Heart right ventricle (tissue), 16 donors: ENCODE data around the gene KDM8. TPM values are rescaled to one million over a fixed set of nuclear protein-coding genes. Genes with fewer than 3 reads are reported as not detected.
A peak's percentile ranks its signal among the peaks of the same experiment; 100 is the strongest.

Source experiments
- ATAC-seq, 8 donors: fragments of 200-7000 bp; cut with Tn5 transposase; one replicate each; pipeline ENCODE4 v1.9.1; 2020; ENCODE audit warnings: mild to moderate bottlenecking in 8 of 8, moderate library complexity in 8 of 8, moderate number of reproducible peaks in 1 of 8
- DNase-seq, 2 donors: peaks; one replicate each; pipeline ENCODE4 v3.0.0-alpha.2; 2020
- H3K27ac ChIP-seq, 10 donors: fragments of 200-600 bp; sonication (generic) in 2 of 10; one replicate each; pipeline versions ENCODE4 v1.5.0 to v1.8.0; 2020 to 2022; ENCODE audit warnings: mild to moderate bottlenecking in 3 of 10
- H3K27me3 ChIP-seq, 7 donors: fragments of 200-600 bp; one replicate each; pipeline ENCODE4 v1.8.0; 2021 to 2022; ENCODE audit warnings: mild to moderate bottlenecking in 2 of 7
- H3K36me3 ChIP-seq, 9 donors: fragments of 200-600 bp; sonication (generic) in 1 of 9; one replicate each; pipeline versions ENCODE4 v1.5.0 to v1.8.0; 2020 to 2022; ENCODE audit warnings: mild to moderate bottlenecking in 2 of 9
- H3K4me1 ChIP-seq, 9 donors: fragments of 200-600 bp; sonication (generic) in 1 of 9; one replicate each; pipeline versions ENCODE4 v1.5.0 to v1.8.0; 2020 to 2022; ENCODE audit warnings: mild to moderate bottlenecking in 4 of 9
- H3K4me3 ChIP-seq, 10 donors: fragments of 200-600 bp; sonication (generic) in 2 of 10; one replicate each; pipeline versions ENCODE4 v1.5.0 to v1.8.0; 2020 to 2022; ENCODE audit warnings: mild to moderate bottlenecking in 7 of 10, moderate library complexity in 2 of 10
- H3K9me3 ChIP-seq, 11 donors: fragments of 200-600 bp in 10 of 11; sonication (generic) in 2 of 11; one replicate each; pipeline versions ENCODE4 v1.5.0 to v1.8.0; 2013 to 2022; ENCODE audit warnings: mild to moderate bottlenecking in 2 of 11, control low read depth in 1 of 11, moderate library complexity in 1 of 11
- CTCF ChIP-seq, 9 donors: fragments of 200-600 bp; sonication (generic) in 2 of 9; IDR thresholded peaks; one replicate each; pipeline versions ENCODE4 v1.5.0 to v1.8.0; 2021 to 2022; ENCODE audit warnings: antibody characterized with exemption in 9 of 9, mild to moderate bottlenecking in 5 of 9, moderate library complexity in 1 of 9
- WGBS, 2 donors: extraction: QIAGEN DNeasy Blood & Tissue Kit; methylation state at CpG; one replicate each; pipeline ENCODE4 v1.1.7; 2013; ENCODE audit warnings: inconsistent platforms in 1 of 2; 5-methylcytosine and 5-hydroxymethylcytosine counted together
- intact Hi-C, 10 donors: fragments of 100-400 bp; cut with DNase I; formaldehyde crosslinking; loops; one replicate each; pipeline versions ENCODE4 v1.11.1 to v1.14.2; 2022
- polyA plus RNA-seq, 2 donors: library from polyadenylated mRNA; stranded (reverse); fragments of 200-250 nt; gene quantifications; one replicate each; pipeline ENCODE4 v1.2.3, GENCODE V29; 2013
- total RNA-seq, 10 donors: library from RNA; stranded (reverse); fragmentation: NEBNext Ultra II Directional in 3 of 10; extraction: Animal tissue kit (Norgen Biotek cat#: 25700) in 3 of 10; gene quantifications; one replicate each; pipeline versions ENCODE4 v1.2.1 to v1.2.4, GENCODE V29; 2021 to 2023
- donor health status: Arrhythmogenic right ventricular cardiomyopathy.
- donor health status: ischemic (EF 13 %, LVEDD 7.1; RV severe dilation, severe dysfunction).
- donor health status: healthy with polysubstance abuse.
- donor health status: DM: no; HTN: yes; CAD: no.
- donor health status: DM: no; HTN: no; CAD: no.
- donor health status: ischemic (EF 25% LVEDD 6.9; RV normal size, moderate dysfunction).
- donor health status: ischemic (EF 25% LVEDD 5.7; RV mildly dilated, moderate dysfunction).
- donor health status: healthy.
- donor health status: DM: yes; HTN: yes; CAD: no.
- donor health status: Ischemic cardiomyopathy.
- donor health status: ischemic (EF 35%, LVEDD 5.7; RV mildly dilated, moderate dysfunction).
- donor health status: nonischemic (EF 11% LVEDD 7.7; RV severe dilation, severe dysfunction).
- donor health status: DM: yes; HTN: yes; CAD: no.
- donor health status: PGD.
- donor health status: ischemic (EF 29% LVEDD 5.4; RV normal size, mild dysfunction).
- donor health status: nonischemic (EF 23%, LVEDD 6.1; RV moderate dilation, normal function).

KDM8 gene
- total and polyA plus RNA-seq, 12 donors = 1.5 to 5.8 (median 3.3) TPM

- Histone ChIP-seq H3K4me3 (no peak overlapping the region), H3K36me3 (peaks cover 0 to 61% (median 7%) of the 10 kb centered on the region in 9 donors), H3K4me1 (peaks cover 7 to 26% (median 17%) of the 10 kb centered on the region in 9 donors), H3K27me3 (no peaks in the 10 kb centered on the region), H3K9me3 (no peaks in the 10 kb centered on the region), H3K27ac (peak overlapping the region in 9 of 10 donors; percentile 59 to 83 (median 72))
- peak in 1 of 9 donors; percentile 8 for TF ChIP-seq CTCF (IDR thresholded peaks at IDR 0.05)
- intact Hi-C loops = no loop called here
- DNase-seq = peak; percentile 58 to 69
- WGBS, 2 donors = 22 to 33% methylated on average over 30 of the region's 30 CpGs
- ATAC-seq = peak; percentile 63 to 82 (median 72)
Observed at GRCh38 chr16:27222249-27223225, 19.2 kb downstream of the KDM8 start.

- intact Hi-C loops = no loop called here
- ATAC-seq (peak in 1 of 8 donors; percentile 11), DNase-seq (no peak)
- TF ChIP-seq CTCF (IDR thresholded peaks at IDR 0.05) = peak in 4 of 9 donors; percentile 7 to 38 (median 13)
- Histone ChIP-seq H3K27me3 (no peaks in the 10 kb centered on the region), H3K9me3 (no peaks in the 10 kb centered on the region), H3K4me1 (peaks cover 7 to 26% (median 17%) of the 10 kb centered on the region in 9 donors), H3K27ac (peak overlapping the region in 7 of 10 donors; percentile 59 to 83 (median 72)), H3K36me3 (peaks cover 0 to 59% (median 7%) of the 10 kb centered on the region in 9 donors), H3K4me3 (no peak overlapping the region)
- WGBS, 2 donors = 64 to 71% methylated on average over 8 of the region's 8 CpGs
Observed at GRCh38 chr16:27223226-27223610, 19.9 kb downstream of the KDM8 start.

- no peak for DNase-seq
- no peak for TF ChIP-seq CTCF (IDR thresholded peaks at IDR 0.05)
Observed at GRCh38 chr16:27223701-27224100, 20.4 kb downstream of the KDM8 start.

GRCh38 chr16:27224271-27224737 is 21.0 kb downstream of the KDM8 start:
- intact Hi-C loops = no loop called here
- WGBS, 2 donors = 93 to 94% methylated on average over 14 of the region's 14 CpGs
- no peak for ATAC-seq

More at GRCh38 chr16:27223701-27224100, 20.4 kb downstream of the KDM8 start:
- ATAC-seq = no peak
- intact Hi-C loops = no loop called here
- H3K4me3 ChIP-seq = no peak overlapping the region
- WGBS, 2 donors = 85 to 93% methylated on average over 6 of the region's 6 CpGs
- no peaks in the 10 kb centered on the region for H3K27me3 ChIP-seq
- H3K9me3 ChIP-seq = no peaks in the 10 kb centered on the region
- H3K4me1 ChIP-seq = peaks cover 7 to 26% (median 17%) of the 10 kb centered on the region in 9 donors
- H3K36me3 ChIP-seq = peaks cover 0 to 59% (median 7%) of the 10 kb centered on the region in 9 donors
- H3K27ac ChIP-seq = peak overlapping the region in 1 of 10 donors; percentile 78

More at GRCh38 chr16:27224271-27224737, 21.0 kb downstream of the KDM8 start:
- H3K27ac ChIP-seq = no peak overlapping the region
- no peak overlapping the region for H3K4me3 ChIP-seq
- no peak for TF ChIP-seq CTCF (IDR thresholded peaks at IDR 0.05)
- DNase-seq = no peak
- H3K36me3 ChIP-seq = peaks cover 0 to 54% (median 7%) of the 10 kb centered on the region in 9 donors
- no peaks in the 10 kb centered on the region for H3K27me3 ChIP-seq
- H3K4me1 ChIP-seq = peaks cover 7 to 28% (median 21%) of the 10 kb centered on the region in 9 donors
- H3K9me3 ChIP-seq = no peaks in the 10 kb centered on the region
